Measurements from ENCODE around the gene UNC5C. TPM values are rescaled to one million over a fixed set of nuclear protein-coding genes. Genes with fewer than 3 reads are reported as not detected.
A peak's percentile ranks its signal among the peaks of the same experiment; 100 is the strongest.

UNC5C gene
- total RNA-seq, 1 experiment from 2014 or later = not detected

DNA sequence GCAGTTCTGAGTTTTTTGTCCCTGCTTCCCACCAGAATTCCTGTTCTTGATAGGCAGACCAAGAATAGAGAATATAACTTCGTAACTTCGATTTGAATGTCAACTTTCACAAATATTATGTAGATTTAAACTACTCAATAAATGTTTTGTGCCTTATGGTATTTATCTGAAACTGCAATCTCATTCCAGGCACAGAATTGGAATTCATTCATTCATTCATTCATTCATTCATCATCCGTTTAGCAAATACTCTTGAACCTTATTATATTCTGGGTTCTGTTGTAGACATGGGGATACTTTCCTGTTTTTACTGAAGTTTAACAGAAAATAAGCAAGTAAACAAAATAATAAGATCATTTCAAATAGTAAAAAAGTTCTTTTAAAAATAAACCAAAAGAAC, 324.4 kb downstream of the UNC5C start:
- ChIA-PET POLR2A (no interaction called here), CTCF (no interaction called here)
- no peaks in the 10 kb centered on the region for H3K4me1 Mint-ChIP-seq (ENCODE audit: insufficient read depth, unreplicated experiment)
- H3K4me3 Mint-ChIP-seq (ENCODE audit: unreplicated experiment) = no peak overlapping the region
- H3K27me3 Mint-ChIP-seq (ENCODE audit: insufficient read depth, unreplicated experiment) = no peaks in the 10 kb centered on the region
- H3K36me3 Mint-ChIP-seq (ENCODE audit: insufficient read depth, unreplicated experiment) = no peaks in the 10 kb centered on the region
- TF ChIP-seq, protein P1, sequence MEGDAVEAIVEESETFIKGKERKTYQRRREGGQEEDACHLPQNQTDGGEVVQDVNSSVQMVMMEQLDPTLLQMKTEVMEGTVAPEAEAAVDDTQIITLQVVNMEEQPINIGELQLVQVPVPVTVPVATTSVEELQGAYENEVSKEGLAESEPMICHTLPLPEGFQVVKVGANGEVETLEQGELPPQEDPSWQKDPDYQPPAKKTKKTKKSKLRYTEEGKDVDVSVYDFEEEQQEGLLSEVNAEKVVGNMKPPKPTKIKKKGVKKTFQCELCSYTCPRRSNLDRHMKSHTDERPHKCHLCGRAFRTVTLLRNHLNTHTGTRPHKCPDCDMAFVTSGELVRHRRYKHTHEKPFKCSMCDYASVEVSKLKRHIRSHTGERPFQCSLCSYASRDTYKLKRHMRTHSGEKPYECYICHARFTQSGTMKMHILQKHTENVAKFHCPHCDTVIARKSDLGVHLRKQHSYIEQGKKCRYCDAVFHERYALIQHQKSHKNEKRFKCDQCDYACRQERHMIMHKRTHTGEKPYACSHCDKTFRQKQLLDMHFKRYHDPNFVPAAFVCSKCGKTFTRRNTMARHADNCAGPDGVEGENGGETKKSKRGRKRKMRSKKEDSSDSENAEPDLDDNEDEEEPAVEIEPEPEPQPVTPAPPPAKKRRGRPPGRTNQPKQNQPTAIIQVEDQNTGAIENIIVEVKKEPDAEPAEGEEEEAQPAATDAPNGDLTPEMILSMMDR (IDR thresholded peaks at IDR 0.05; ENCODE audit: unreplicated experiment) = no peak
- no peak overlapping the region for H3K27ac Mint-ChIP-seq (ENCODE audit: low read depth, unreplicated experiment)
- DNase-seq (ENCODE audit: unreplicated experiment) = no peak
- BruUV-seq (replicated peaks) = no TSS peak
- no peaks in the 10 kb centered on the region for H3K9me3 Mint-ChIP-seq (ENCODE audit: unreplicated experiment)
- intact Hi-C loops (cut with micrococcal nuclease) = no loop called here

DNA sequence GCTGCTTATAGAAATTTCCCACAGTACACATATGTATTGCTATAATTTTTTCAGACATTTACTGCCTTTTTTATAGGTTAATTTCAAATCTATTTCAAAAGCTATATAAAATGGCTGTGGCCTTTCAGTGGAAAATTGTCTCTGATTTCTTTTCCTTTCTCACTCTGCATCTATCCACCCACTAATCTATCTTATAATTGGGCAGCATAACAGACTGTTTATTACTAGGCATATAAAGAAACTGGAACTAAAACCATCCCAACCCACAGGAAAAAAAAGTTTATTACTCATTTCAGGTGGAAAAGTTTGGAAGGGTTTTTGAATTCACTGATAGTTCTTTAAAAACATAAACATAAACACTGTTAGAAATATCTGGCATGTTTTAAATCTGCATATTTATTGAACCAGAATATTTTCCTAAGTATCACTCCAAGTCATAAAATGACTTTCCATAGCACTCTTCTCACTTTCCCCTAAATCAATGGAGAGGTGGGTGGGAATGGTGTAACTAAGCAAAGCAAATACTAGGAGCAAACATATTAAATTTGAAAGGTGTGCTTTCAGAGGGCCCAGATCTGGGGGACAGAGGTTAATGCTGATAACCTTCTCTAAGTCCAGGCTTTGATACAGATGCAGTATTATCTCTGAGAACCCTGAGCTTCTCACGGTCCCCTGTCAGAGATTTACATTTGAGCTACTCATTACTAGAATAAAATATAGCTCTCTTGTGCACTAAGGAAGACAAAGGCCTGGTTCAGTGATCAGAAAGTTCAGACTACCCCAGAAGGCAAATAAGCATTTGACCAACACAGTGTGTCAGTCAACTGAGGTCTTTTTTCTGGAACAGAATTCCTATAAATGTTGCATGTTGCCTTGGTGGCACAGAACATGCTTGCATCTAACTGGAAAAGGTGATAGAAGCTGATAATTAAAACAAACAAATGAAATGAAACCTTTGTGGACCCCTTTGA, 328.3 kb downstream of the UNC5C start:
- TF ChIP-seq, protein P1 (IDR thresholded peaks at IDR 0.05; ENCODE audit: unreplicated experiment) = no peak
- Mint-ChIP-seq H3K27me3 (ENCODE audit: insufficient read depth, unreplicated experiment) (no peaks in the 10 kb centered on the region), H3K36me3 (ENCODE audit: insufficient read depth, unreplicated experiment) (no peaks in the 10 kb centered on the region), H3K9me3 (ENCODE audit: unreplicated experiment) (no peaks in the 10 kb centered on the region), H3K27ac (ENCODE audit: low read depth, unreplicated experiment) (no peak overlapping the region), H3K4me3 (ENCODE audit: unreplicated experiment) (no peak overlapping the region), H3K4me1 (ENCODE audit: insufficient read depth, unreplicated experiment) (no peaks in the 10 kb centered on the region)
- BruUV-seq (replicated peaks) = no TSS peak
- intact Hi-C loops (cut with micrococcal nuclease) = no loop called here
- DNase-seq (ENCODE audit: unreplicated experiment) = no peak
- POLR2A ChIA-PET = no interaction called here
- CTCF ChIA-PET = interaction anchor here (2.5 kb wide), 1 partner anchor 15 kb away, joined by 7 read pairs; no protein-coding TSS in a partner anchor

DNA sequence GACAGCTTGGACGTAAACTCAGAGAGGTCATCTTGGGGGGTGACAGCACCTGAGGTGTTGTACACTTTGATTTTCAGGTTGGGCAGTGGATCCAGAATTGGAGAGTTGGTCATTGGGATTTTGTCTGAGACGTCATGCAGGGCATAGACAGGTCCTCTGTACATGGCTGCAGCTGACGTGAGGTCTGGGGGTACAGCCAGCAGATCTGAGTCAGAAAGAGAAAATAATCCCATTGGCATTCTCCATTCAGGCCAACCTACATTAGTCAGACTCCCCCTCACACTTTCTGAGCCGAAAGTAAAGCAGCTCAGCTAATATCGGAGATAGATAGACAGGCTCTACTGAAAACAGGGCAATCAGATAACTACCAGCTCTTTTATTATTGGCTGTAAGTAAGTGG, 329.7 kb downstream of the UNC5C start:
- ChIA-PET CTCF (interaction anchor here (0.7 to 2.5 kb wide), 3 partner anchors 13 to 1186 kb away, joined by 3 to 7 read pairs (median 3); no protein-coding TSS in a partner anchor), POLR2A (no interaction called here)
- intact Hi-C loops (cut with micrococcal nuclease) = no loop called here
- Mint-ChIP-seq H3K36me3 (ENCODE audit: insufficient read depth, unreplicated experiment) (no peaks in the 10 kb centered on the region), H3K9me3 (ENCODE audit: unreplicated experiment) (no peaks in the 10 kb centered on the region), H3K4me1 (ENCODE audit: insufficient read depth, unreplicated experiment) (no peaks in the 10 kb centered on the region), H3K27ac (ENCODE audit: low read depth, unreplicated experiment) (no peak overlapping the region), H3K27me3 (ENCODE audit: insufficient read depth, unreplicated experiment) (no peaks in the 10 kb centered on the region), H3K4me3 (ENCODE audit: unreplicated experiment) (no peak overlapping the region)
- TF ChIP-seq, protein P1 (IDR thresholded peaks at IDR 0.05; ENCODE audit: unreplicated experiment) = no peak
- peak; percentile 5 for DNase-seq (ENCODE audit: unreplicated experiment)
- BruUV-seq (replicated peaks) = no TSS peak

DNA sequence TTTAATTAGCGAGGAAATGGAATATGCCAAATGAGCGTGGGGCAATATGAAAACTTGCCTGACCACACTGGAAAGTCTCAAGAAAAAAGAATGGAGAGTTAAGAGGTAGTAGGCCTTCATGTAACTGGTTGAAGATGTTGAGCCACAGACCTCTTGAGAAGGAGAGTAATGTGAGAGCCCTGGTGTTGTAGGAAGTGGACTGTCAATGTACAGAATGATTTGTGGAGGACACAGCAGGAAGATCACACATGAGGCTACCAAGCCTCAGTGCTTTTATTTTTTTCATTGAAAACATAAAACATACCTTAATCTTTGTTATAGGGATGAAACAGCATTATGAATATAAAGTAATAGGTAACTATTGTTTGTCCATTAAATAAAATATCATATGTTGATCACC, 331.6 kb downstream of the UNC5C start:
- H3K9me3 Mint-ChIP-seq (ENCODE audit: unreplicated experiment) = no peaks in the 10 kb centered on the region
- H3K4me1 Mint-ChIP-seq (ENCODE audit: insufficient read depth, unreplicated experiment) = no peaks in the 10 kb centered on the region
- no peak for DNase-seq (ENCODE audit: unreplicated experiment)
- H3K27me3 Mint-ChIP-seq (ENCODE audit: insufficient read depth, unreplicated experiment) = peaks cover 11% of the 10 kb centered on the region
- intact Hi-C loops (cut with micrococcal nuclease) = no loop called here
- no peak overlapping the region for H3K27ac Mint-ChIP-seq (ENCODE audit: low read depth, unreplicated experiment)
- CTCF ChIA-PET = interaction anchor here (1.3 kb wide), 1 partner anchor 51 kb away, joined by 3 read pairs; no protein-coding TSS in a partner anchor
- H3K36me3 Mint-ChIP-seq (ENCODE audit: insufficient read depth, unreplicated experiment) = no peaks in the 10 kb centered on the region
- TF ChIP-seq, protein P1 (IDR thresholded peaks at IDR 0.05; ENCODE audit: unreplicated experiment) = no peak
- H3K4me3 Mint-ChIP-seq (ENCODE audit: unreplicated experiment) = no peak overlapping the region
- POLR2A ChIA-PET = no interaction called here
- BruUV-seq (replicated peaks) = no TSS peak
